ENCODE results near the gene ZFP91. TPM values are rescaled to one million over a fixed set of nuclear protein-coding genes. Genes with fewer than 3 reads are reported as not detected.

The ZFP91 gene
- total and polyA plus RNA-seq, 9 of the 15 experiments (the other 6 are each of a cell fraction or from before 2014, with no cell fraction given) = 17.6 to 58.3 (median 34.0) TPM

- TF ChIP-seq ZBTB49 (CRISPR knock-in tag; IDR thresholded peaks at IDR 0.05; ENCODE audit: borderline replicate concordance) (no peak), ZNF347 (CRISPR knock-in tag; IDR thresholded peaks at IDR 0.05; ENCODE audit: low read depth) (no peak), ZKSCAN8 (CRISPR knock-in tag; IDR thresholded peaks at IDR 0.05) (no peak), ESRRA (IDR thresholded peaks at IDR 0.05; ENCODE audit: borderline replicate concordance, low read depth) (peak; percentile 74; the same call in 1 of the 2 replicates), ATF3 (IDR thresholded peaks at IDR 0.05) (peak; percentile 88), ATF3 (CRISPR knock-in tag; conservative IDR thresholded peaks at IDR 0.05) (no peak; the same call in 1 of the 2 replicates), HMGXB4 (CRISPR knock-in tag; IDR thresholded peaks at IDR 0.05) (peak; percentile 98), CHD4 (IDR thresholded peaks at IDR 0.05; ENCODE audit: insufficient read depth, insufficient replicate concordance, low read depth, low read length, poor library complexity, severe bottlenecking) (no peak), USF1 (CRISPR knock-in tag; IDR thresholded peaks at IDR 0.05) (peak; percentile 99), ERF (CRISPR knock-in tag; IDR thresholded peaks at IDR 0.05) (peak; percentile 4), ZNF507 (tag; conservative IDR thresholded peaks at IDR 0.05) (no peak), ZNF384 (IDR thresholded peaks at IDR 0.05; ENCODE audit: low read depth, low read length) (no peak), ZNF592 (IDR thresholded peaks at IDR 0.05) (peak; percentile 71), MIER1 (IDR thresholded peaks at IDR 0.05; ENCODE audit: low read depth) (0 out of 2 replicates have a peak, but pooled peaks have one; percentile 29), XRCC3 (IDR thresholded peaks at IDR 0.05) (no peak)
Observed at GRCh38 chr11:58579192-58580129, 598 bp downstream of the ZFP91 start (continued).

Data from K562 (cell line).